NB4 (cell line): Measurements from ENCODE around the gene LYPD4.

ENCODE experiments used
- CTCF ChIP-seq: IDR thresholded peaks from one replicate; pipeline ENCODE4 v1.5.1; 2012; ENCODE audit warnings: low read depth, low read length
- POLR2A ChIP-seq: IDR thresholded peaks from 2 replicates; pipeline ENCODE4 v1.6.1; 2011; ENCODE audit warnings: mild to moderate bottlenecking; ENCODE audit not compliant: insufficient read length; ENCODE audit errors: extremely low read depth

- TF ChIP-seq CTCF = no peak
- no peak for TF ChIP-seq POLR2A
These were observed 9.3 kb upstream of the LYPD4 start for GRCh38 chr19:41853768-41854167.
